Activated CD4-positive, alpha-beta T cell treated with anti-CD3 and anti-CD28 coated beads, Interleukin-2, amount 50 U/mL, for 48 hours (primary cell): ENCODE measurements around the gene MED9.

ENCODE experiments used
- DNase-seq, 2 experiments: peaks; one replicate each; pipeline ENCODE4 v3.0.0-alpha.2; 2020

Gene MED9

DNA sequence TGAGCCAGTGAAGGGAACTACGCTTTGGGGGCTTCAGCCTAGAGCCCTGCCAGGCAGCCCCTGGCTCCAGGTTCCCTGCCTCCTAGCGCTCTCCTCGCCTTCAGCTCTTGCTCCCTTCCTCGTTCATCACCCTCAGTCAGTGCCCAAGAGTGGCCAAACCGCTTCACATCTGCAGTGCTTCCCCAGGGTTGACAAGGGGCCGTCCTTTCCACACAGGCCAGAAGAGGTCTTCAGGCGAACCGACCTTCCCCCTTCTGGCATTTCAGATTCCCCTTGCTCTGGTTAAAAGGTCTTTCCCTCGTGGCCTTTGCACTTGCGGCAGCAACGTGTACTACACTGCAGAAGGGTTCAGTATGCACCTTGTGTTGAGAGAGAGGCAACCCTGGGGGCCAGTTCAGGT lies 15.3 kb downstream of the MED9 start:
- no peak for DNase-seq

DNA sequence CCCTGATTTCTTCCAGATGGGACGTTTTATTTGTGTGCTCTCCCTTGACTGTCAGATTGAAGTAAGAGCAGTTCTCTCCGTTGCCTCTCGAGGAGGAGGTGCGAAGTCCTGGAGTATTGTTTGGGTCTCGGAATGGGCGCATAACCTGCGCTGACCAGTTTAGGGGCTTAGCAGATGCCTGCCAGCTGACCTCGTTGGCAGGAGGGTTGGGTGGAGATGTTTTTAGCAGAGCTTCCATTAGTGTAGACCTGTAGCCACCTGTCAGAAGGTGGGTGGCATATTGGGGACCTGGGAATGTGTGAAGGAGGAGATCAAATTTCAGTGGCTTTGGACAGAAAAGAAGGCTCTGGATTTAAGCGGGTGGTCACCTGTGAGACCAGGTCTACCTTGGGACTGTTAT lies 15.8 kb downstream of the MED9 start:
- no peak for DNase-seq

DNA sequence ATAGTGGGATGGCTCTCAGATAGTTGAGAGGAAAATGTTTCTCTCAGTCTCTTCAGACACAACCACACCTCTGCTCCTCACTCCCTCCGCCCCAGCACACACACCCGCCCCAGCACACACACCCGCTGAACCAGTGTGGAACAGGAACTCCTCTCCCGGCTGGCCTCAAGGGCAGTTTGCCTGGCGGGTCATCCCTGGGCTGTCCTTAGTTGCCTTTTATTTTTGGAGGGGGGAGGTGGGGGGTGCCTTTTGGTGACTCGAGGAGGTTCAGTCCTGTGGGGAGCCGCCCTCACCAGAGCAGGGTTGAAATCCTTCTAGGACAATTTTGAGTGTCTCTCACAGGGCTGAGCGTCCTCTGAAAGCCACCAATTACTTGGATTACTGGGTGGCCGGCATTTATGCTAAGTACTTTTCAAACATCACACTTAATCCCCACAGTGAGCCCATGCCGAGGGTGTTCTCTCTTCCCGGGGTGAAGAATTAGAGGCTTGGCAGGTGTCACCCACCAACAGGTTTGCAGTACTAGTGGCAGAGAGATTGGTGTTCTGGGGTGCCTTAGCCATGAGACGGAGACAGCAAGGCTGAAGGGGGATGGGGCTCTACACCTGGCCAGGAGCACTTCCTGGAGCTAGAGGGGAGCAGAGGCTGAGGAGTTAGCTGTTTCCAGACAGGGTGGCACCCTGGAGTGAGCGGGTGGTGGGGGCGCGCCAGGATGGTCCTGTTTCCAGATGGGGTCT lies 16.6 kb downstream of the MED9 start:
- DNase-seq: no peak

DNA sequence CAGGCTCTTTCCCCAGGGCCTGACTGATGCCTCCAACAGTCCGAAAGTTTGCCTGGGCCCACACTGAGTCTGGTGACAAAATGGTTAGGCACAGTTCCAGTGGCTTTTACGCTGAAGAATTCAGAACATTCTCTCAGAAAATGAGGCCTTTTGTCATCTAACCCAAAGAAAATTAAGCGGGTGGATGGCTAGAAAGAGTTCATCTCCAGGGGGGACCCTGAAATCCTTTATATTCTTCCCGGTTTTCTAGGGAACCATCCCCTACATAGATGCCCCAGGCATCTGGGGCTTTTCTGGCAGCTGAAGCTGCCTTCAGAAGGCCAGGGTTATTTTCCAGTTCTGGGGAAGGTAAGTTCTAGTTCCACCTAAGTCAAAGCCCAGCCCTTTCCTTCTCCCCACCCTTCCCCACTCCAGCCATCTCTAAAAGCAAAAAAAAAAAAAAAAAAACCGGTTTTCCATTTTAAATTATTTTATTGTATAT lies 17.2 kb downstream of the MED9 start:
- DNase-seq: no peak

DNA sequence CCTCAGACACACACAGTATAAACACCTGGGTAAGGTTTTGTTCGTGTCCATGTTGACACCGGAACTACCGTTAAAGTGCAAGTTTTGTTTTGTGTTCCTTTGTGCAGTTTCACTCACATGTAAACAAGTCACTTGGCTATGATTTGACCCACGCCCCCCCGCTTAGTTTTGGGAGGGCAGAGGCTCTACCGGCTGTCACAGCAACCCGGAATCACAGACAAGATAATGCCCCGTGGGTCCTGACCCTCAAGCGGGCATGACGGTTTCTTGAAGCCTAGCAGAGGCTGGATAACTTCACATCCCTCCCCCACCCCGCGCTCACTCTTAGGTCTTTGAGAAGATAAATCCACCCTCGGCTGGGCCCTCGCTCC lies 17.7 kb downstream of the MED9 start:
- no peak for DNase-seq

DNA sequence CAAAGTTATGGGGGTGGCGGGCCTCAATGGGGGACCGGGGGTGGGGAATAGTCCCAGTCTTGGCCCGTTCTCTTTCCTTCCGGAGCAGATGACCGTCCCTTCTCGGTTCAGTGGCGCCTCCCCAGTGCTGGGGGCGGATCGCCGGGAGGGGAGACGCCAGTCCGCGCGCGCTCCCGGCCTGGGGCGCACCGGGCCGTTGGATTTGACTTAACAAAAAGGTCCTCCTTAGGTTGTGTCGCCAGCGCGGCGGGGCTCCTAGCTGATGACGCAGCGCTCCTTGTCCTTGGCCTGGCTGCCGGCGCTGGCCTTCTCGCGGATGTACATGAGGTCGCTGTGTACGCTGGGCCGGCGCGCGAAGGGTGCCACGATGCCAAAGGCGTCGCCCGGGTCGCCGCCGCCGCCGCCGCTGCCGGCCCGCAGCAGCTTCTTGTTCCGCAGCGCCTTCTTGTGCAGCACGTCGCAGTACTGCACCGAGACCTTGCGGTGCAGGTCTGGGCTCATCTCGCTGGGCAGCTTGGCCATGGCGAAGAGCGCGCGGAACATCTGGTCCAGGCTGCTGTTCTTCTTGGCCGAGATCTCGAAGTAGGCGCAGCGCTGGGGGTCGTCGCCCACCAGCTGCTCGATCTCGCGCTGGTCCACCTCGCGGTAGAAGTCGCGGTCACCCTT lies 18.2 kb downstream of the MED9 start:
- peak; percentile 16 to 40 for DNase-seq

DNA sequence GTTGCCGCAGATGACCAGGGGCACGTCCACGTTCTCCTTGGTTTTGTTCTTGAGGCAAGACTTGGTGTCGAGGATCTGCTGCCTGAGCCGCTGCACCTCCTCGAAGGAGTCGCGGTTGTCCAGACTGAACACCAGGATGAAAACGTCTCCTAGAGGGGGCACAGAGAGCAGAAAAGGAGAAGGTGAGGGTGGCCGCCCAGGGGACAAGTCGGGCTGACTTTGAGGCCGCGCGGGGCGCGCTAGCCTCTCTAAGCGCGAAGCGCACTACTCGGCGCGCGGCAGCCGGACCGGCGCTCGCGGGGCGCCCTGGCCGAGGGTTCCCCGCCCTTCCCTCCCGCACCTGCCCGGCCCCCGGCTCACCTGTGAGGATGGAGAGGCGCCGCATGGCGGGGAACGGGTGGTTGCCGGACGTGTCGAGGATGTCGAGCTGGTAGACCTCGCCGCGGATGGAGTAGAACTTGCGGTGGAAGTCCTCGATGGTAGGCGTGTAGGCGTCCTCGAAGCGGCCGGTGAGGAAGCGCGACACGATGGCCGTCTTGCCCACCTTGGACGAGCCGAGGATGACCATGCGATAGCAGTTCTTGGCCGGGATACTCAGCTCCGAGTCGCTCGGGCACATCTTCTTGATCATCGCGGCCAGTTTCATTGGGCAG lies 18.9 kb downstream of the MED9 start:
- DNase-seq: peak; percentile 38 to 49

DNA sequence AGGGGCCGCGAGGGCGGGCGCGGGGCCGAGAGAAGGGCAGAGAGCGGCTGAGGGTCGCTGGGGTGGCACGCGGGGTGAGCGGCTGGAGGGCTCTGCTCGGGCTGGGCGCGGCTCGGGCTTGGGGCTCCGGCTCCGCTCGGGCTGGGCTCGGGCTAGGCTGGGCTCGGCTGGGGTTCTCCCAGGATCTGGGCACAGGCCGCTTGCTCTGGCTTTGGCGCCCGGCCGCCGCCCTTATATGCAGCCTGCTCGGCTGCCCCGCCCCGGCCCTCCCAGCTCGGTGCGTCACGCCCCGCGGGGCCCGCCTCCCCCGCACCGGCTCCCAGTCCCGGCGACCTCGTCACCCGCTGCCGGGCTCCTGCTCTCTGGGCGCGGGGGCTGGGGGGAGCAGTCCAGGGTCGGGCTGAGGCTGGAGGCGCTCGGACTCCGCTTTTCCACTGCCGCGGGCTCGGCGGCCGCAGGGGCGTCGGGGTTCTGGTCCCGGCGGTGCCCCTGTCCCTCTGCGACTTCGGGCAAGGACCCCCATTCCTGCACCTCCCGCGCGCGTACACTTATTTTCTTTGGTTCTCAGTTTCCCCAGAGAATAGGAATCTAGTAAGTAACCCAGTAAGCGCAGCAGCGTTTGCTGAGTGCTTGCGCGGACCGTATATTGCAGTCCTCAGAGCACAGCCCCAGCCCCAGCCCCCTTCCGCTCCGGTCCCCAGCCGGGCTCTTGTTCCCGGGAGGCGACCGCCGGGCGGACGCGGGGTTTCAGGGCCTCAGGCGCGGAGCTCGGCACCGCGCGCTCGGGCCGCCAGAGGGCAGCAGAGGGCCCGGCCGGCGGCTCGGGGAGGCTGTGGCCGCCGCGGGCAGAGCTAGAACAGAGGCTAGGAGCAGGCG lies 19.6 kb downstream of the MED9 start, which contains the start of gene RASD1:
TSS of gene RASD1 (minus strand) at position 207 of the 876 bp plus-strand sequence. CDS start 214 bp downstream, outside the sequence.
- peak; percentile 83 to 85 for DNase-seq

DNA sequence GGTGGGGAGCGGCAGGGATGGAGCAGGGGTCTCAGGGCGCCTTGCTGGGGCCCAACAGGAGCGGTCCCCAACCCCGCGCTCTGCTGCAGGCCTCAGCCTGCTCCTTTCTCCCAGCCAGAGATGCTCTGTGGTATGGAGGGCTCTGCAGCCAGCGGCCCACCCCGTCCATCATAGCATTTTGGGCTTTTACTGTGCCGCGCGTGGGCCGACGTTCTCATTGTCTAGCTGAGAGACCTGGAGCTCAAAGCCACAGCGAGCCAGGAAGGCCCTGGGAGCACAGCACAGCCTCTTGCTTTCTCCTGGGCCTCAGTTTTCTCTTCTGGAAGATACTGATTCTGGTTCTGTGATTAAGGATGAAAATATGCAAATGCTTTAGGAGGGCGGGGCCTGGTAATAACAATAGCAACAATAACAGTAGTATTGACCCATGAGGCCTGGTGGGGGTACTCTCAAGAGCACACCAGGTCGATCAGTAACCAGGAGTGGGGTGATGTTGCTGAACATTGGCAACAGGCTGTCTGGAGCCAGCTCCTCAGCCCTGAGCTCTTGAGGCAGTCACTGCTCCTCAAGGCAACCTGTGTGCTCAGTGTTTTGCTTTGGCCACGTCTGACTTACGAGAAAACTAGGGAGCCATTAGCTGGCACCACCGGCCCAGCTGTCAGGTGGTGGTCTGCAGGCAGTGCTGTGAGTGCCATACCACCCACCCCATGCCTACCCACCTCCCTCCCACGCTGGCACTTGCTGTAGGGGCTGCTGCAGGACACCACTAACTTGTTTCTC lies 20.5 kb downstream of the MED9 start:
- DNase-seq: no peak

DNA sequence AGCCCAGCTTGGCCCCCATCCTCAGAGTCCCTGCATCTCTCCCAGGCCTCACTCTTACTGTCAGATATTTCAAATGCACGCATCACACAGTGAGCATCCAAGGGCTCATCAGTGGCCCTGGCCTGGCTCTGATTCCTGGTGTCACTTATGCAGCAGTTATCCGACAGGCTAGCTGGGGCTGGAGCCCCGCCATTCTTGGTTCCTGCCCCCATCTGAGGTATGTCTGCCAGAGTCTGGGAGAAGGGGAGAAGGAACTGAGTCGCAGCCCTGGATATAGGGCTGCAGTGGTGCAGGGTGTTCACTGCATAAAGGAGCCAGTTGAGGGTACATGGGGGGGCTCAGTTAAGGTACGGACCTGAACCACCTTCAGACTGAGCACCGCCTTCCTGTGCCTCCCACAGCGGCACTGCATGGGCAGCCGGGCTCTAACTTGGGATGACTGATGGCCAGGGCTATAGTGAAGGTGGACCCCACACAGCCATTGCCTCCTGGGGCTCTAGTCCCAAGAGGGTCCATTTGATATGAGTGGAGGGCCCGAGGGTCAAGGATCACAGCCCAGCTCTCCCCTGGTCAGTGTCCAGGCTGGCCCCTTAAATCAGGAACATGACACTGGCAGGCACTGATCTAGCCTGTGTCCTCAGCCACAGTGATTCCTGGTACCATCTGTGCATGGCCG lies 21.2 kb downstream of the MED9 start:
- DNase-seq: no peak

DNA sequence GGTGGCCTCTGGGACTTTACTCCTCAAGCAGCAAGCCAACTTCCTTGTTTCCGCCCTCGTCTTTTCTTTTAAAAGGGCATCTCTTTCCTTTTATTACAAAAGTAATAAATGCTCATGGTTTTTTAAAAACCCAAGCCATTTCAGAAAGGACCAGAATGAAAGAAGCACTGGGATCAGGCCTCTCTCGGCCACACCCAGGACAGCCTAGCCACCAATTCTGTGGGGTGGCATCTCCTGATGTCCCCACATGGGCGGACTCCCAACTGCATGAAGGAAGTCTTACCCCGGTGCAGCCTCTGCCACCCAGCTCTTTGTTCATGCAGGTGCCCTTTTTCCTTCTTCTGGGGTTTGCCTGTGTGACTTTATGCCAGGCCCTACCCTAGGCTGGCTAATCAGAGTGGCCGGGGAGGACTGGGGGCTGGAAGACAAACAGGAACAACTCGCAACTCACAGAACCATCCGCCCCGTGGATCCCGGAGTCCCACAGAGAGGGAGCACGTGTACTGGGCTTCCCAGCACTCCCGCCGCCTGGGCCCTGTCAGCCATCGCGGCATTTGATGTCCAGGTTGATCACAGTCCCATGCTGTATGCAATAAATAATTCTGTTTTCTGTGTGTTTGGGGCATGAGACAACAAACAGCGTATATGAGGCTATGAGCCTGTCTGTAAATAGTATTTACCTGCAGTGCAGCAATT lies 22.0 kb downstream of the MED9 start:
- DNase-seq: no peak

DNA sequence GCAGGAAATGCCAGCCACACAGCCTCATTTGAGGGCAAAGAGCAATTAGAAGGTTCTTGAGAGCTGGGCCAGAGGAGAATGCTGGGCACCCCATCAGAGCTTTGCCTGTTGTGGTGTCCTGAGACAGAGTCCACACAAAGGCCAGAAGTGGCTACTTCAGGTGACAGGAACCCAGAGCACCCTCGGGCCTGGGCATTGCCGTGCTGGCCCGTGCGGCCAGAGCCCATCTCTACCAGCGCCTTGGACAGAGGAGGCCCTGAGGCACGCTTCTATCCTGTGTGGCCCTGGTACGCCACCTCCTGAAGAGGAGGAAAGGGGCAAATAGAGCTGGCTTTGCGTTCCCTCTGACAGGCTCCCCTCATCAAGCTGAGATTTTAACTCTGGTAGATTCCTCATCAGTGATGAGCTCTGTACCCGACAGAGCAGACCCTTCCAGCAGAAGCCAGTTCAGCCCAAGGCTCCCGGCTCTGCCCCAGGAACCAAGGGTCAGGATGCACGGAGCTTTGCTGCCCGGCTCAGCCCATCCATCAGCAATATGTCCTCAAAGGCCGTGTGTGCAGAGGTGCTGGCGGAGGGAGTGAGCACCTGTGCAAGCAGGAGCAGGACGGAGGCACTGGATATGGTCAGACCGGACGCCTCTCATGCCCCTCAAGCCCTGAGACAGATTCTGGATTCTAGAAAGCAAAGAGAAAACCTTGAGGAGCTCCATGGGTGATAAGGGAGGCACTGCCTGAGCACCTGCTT lies 22.8 kb downstream of the MED9 start:
- no peak for DNase-seq

DNA sequence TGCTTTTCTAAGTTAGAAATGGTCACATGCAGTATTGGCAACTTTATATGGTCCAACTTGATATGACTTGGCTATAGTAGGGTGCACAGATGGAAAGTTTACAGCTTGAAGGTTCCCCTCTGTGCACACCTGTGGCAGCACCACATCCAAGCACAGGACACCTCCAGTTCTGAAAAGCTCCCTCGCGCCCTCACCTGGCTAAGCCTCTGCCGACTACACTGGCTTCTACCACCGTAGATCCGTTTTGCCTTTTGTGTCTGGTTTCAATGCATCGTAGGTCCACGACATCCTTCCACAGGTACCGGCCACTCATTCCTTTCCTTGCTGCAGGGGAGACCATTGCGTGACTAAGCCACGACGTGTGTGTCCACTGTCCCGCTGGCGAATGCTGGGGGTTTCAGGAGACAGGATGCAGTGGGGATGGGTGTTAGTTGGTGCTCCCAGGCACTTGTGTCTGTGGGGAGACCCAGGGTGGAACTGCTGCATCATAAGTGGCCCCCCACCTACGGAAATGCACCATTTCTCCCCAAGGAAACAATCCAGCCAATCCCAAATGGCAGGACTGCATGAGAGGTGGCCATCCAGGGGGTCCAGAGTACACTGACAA lies 24.3 kb downstream of the MED9 start:
- peak; percentile 36 to 48 for DNase-seq

DNA sequence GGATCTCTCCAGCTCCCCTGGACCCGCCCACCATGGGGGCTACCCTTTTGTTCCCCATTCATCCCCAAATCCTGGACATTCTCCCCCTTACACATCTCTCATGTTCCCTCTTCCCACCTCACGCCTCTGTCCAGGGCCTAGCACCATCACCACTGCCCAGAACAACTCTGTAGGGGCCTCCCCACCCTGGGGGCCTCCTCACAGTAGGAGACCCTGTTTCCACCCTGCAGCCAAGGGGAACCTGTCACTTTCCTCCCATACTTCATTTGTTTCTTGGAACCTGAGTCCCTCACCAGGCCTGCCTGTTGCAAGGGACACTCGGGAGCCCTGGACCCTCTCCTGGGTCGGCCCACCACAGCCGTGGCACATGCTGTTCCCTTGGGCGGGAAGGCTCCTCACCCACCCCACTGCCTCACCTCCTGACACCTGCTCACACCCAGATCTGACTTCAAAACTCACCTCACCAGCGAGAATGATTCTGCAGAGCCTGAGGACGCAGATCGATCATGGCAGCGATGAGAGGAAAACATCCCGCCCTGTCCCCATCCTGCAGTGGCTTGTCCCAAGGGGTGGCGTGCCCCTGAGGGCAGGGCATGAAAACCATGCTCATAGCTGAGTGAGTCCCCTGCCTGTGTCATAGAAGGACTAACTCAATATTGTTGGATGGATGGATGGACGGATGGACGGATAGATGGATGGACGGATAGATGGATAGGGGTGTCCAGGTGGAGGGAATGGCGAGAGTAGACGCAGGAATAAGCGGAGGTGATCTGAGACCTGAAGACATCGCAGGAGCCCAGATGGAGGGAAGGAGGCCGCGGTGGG lies 26.2 kb downstream of the MED9 start:
- no peak for DNase-seq

DNA sequence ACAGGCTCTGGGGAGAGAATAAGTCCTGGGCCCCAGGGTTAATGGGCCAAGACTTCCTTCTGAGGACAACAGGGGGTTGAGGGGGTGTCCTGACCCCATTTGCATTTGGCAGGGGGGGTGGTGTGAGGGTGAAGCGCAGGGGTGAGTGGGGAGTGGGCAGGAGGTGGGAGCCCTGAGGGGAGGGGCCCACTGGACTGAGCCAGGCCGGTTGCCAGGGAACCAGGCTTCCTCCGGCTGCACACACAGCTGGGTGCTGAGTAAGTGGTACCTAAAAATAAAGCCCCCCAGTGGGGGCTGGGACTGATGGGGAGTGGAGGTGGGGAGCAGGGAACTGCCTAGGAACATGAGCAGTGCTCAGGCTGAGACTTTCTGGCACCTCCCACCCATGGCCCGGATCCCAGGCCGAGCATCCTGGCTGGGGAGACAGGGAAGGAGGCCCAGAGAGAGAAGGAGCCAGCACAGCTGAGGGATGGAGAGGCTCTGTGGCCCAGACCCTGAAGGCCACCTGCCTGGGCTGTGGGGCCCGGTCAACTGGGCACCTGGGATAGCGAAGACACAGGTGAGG lies 26.8 kb downstream of the MED9 start:
- no peak for DNase-seq

DNA sequence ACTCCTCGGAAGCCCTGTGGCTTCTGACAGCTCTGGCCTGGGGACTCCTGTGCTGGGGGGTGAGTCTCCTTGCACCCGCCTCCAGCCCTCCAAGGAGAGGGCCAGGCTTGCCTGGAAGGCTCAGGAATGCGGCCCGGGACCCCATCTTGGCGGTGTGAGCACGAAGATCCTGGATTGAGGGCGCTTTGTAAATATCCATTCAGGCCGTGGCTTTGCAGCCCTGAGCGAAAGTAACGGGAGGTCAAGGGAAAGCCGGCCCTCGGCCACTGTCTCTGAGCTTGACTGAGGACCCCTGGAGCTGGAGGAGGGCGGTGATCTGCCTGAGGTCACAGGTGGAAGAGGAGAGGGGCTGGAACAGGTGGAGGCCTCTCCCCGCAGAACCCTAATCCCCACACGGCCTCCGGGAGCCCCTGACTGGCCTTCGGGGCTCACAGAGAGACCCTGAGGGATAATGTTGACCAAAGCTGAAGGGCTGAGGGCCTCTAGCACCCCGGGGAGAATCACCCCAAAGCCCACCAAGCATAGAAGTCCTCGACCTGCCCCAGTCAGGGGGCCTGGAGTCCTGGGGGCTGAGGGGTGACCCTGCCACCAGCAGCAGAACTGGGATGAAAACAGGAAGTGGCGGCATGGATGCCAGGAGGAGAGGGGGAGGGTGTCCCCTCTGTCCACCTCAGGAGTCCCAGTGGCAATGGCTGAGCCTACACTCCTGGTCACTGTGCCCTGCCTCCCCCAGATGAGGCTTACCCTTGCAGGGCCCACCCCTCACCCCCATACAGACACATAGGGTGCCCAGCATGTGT lies 27.7 kb downstream of the MED9 start:
- no peak for DNase-seq

DNA sequence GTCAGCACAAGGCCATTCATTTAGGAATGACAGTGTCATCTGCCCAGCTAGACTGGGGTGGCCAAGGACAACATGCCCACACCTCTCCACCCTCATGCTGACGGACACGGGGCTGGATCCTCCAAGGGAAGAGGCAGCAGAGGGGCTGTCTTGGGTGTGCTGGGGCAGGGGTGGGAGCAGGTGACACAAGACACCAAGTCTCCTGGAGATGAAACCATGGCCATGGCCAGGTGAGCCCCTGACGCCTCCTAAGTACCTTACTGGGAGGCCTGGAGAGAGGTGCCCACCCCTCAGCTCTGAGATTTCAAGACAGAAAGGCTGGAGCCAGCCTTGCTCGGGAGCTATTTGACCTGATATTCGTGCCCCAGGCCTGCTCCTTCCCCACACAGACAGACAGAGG lies 28.4 kb downstream of the MED9 start:
- DNase-seq: no peak
